ENCODE results near the gene HTR7. TPM values are rescaled to one million over a fixed set of nuclear protein-coding genes. Genes with fewer than 3 reads are reported as not detected.

HTR7 gene
- polyA plus RNA-seq, 1 donor, result 2.2 TPM

DNA sequence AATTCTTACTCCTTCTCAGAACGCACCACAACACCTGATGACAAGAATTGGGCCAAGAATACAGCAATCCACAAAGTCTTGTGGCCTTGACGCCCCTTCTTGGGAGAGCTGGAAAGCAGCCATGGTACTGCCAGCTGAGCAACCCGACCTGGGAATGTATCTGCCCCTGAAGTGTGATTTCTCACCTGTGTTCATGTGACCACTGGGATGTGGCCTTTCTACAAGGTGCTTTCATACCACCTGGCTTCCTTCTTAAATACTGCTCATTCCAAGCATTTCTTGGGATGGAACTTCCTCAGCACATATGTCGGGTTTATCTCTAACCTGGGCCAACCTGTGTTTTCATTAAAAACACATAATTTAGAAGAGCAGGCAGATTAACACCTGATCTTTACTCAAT is 72.1 kb downstream of the HTR7 start:
- Histone ChIP-seq H3K36me3 (ENCODE audit: control insufficient read depth, insufficient read depth, low read length) (no peaks in the 10 kb centered on the region), H3K27ac (ENCODE audit: low read length) (no peak overlapping the region), H3K9me3 (ENCODE audit: control insufficient read depth, low read depth, low read length) (no peaks in the 10 kb centered on the region), H3K4me1 (ENCODE audit: control insufficient read depth, insufficient read depth, low read length) (no peaks in the 10 kb centered on the region), H3K27me3 (ENCODE audit: control insufficient read depth, insufficient read depth, low read length) (peaks cover 6% of the 10 kb centered on the region), H3K4me3 (ENCODE audit: low read length) (no peak overlapping the region)
- WGBS (ENCODE audit: insufficient coverage, low lambda C conversion rate), result 80% methylated on average over 1 of the region's 4 CpGs
- DNase-seq, result no peak

DNA sequence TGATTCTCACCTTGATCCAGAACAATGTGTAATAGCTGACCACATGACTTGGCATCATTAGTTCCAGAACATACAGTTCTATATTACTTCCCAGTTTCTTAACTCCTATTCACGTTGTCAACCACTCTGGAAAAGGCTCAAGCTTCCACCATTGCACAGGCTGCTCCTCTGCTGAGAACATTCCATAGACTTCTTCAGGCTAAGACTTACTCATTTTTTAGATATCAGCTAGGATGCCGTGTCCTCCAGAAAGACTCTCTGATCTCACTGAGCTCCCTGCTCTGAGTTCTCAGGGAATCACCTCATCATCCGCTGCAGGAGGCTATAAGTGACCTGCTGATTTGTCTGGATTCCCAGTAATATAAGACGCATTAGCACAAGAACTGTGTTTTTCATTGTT is 73.1 kb downstream of the HTR7 start:
- Histone ChIP-seq H3K36me3 (ENCODE audit: control insufficient read depth, insufficient read depth, low read length) (no peaks in the 10 kb centered on the region), H3K4me3 (ENCODE audit: low read length) (no peak overlapping the region)

DNA sequence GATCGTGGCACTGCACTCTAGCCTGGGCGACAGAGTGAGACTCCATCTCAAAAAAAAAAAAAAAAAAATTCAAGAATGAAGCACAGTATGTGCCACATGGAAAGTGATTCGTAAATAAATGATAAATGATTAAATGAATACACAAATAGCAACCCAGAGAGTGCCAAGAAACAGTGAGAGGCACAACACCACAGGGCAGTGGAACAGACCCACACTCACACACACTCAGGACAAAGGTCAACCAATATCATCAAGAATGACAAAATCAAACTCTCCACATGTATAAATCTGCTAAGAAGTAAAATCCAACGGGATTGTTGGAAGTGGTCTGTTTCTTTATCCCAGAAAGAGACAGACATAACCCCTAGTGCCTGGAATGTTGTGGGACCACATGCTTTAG is 77.4 kb downstream of the HTR7 start:
- Histone ChIP-seq H3K27me3 (ENCODE audit: control insufficient read depth, insufficient read depth, low read length) (peaks cover 1% of the 10 kb centered on the region), H3K9me3 (ENCODE audit: control insufficient read depth, low read depth, low read length) (no peaks in the 10 kb centered on the region), H3K27ac (ENCODE audit: low read length) (no peak overlapping the region), H3K36me3 (ENCODE audit: control insufficient read depth, insufficient read depth, low read length) (no peaks in the 10 kb centered on the region), H3K4me1 (ENCODE audit: control insufficient read depth, insufficient read depth, low read length) (no peaks in the 10 kb centered on the region), H3K4me3 (ENCODE audit: low read length) (no peak overlapping the region)
- DNase-seq, result no peak
- no CpG with 5 or more reads among the region's 4 CpGs for WGBS (ENCODE audit: insufficient coverage, low lambda C conversion rate)

More for the DNA sequence above, 73.1 kb downstream of the HTR7 start:
- no peak for DNase-seq
- H3K4me1 ChIP-seq (ENCODE audit: control insufficient read depth, insufficient read depth, low read length), result no peaks in the 10 kb centered on the region
- H3K27ac ChIP-seq (ENCODE audit: low read length), result no peak overlapping the region
- no peaks in the 10 kb centered on the region for H3K9me3 ChIP-seq (ENCODE audit: control insufficient read depth, low read depth, low read length)
- peaks cover 6% of the 10 kb centered on the region for H3K27me3 ChIP-seq (ENCODE audit: control insufficient read depth, insufficient read depth, low read length)
- 83% methylated on average over 1 of the region's 4 CpGs for WGBS (ENCODE audit: insufficient coverage, low lambda C conversion rate)

DNA sequence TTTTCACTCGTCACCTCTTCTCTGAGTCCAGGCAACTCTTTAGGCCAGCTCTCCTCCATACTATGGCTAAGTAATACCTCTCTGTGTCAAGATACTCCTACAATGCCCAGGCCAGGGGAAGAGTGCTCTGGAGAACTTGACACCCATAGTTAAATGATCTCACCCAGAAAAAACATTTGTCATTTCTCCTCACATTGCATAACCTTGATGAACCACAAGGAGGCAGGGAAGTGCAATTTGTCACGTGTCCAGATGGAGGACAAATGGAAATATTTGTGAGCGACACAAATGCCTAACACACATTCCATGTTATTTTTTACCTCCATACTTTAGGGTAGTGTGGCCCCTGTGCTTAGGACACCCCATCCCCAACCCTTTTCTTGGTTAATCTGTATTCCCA is 78.3 kb downstream of the HTR7 start:
- WGBS (ENCODE audit: insufficient coverage, low lambda C conversion rate), result no CpG with 5 or more reads among the region's 3 CpGs
- Histone ChIP-seq H3K27me3 (ENCODE audit: control insufficient read depth, insufficient read depth, low read length) (no peaks in the 10 kb centered on the region), H3K4me1 (ENCODE audit: control insufficient read depth, insufficient read depth, low read length) (no peaks in the 10 kb centered on the region), H3K9me3 (ENCODE audit: control insufficient read depth, low read depth, low read length) (no peaks in the 10 kb centered on the region), H3K4me3 (ENCODE audit: low read length) (no peak overlapping the region), H3K36me3 (ENCODE audit: control insufficient read depth, insufficient read depth, low read length) (no peaks in the 10 kb centered on the region), H3K27ac (ENCODE audit: low read length) (no peak overlapping the region)
- no peak for DNase-seq

DNA sequence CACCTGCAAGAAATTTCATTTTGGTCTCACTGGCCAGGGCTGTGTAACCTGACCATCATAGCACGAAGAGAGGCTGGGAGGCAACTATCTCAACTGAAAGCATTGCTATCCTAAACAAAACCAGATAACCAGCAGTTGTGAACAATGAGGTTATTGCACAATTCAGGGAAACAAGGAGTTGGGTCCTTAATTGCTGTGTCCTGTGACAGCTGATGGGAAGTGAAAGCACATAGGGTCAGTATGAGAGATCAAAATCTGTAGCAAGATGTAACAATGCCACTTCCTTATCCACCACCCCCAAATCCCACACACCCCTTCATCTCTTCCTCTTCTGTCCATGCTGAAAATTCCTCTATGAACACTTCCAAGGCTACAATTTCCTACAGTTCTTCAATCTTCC is 80.2 kb downstream of the HTR7 start:
- WGBS (ENCODE audit: insufficient coverage, low lambda C conversion rate), result no CpG with 5 or more reads among the region's 1 CpG

GRCh38 chr10:90775351-90776028 is 82.3 kb downstream of the HTR7 start:
- peaks cover 8% of the 10 kb centered on the region for H3K9me3 ChIP-seq (ENCODE audit: control insufficient read depth, low read depth, low read length)
- no peak overlapping the region for H3K27ac ChIP-seq (ENCODE audit: low read length)
- DNase-seq, result no peak
- no peak overlapping the region for H3K4me3 ChIP-seq (ENCODE audit: low read length)
- no peaks in the 10 kb centered on the region for H3K27me3 ChIP-seq (ENCODE audit: control insufficient read depth, insufficient read depth, low read length)
- WGBS (ENCODE audit: insufficient coverage, low lambda C conversion rate), result no CpG with 5 or more reads among the region's 2 CpGs
- no peaks in the 10 kb centered on the region for H3K36me3 ChIP-seq (ENCODE audit: control insufficient read depth, insufficient read depth, low read length)
- no peaks in the 10 kb centered on the region for H3K4me1 ChIP-seq (ENCODE audit: control insufficient read depth, insufficient read depth, low read length)

More for the DNA sequence above, 80.2 kb downstream of the HTR7 start:
- no peak overlapping the region for H3K27ac ChIP-seq (ENCODE audit: low read length)
- H3K4me3 ChIP-seq (ENCODE audit: low read length), result no peak overlapping the region
- H3K9me3 ChIP-seq (ENCODE audit: control insufficient read depth, low read depth, low read length), result no peaks in the 10 kb centered on the region
- DNase-seq, result no peak
- no peaks in the 10 kb centered on the region for H3K36me3 ChIP-seq (ENCODE audit: control insufficient read depth, insufficient read depth, low read length)
- H3K27me3 ChIP-seq (ENCODE audit: control insufficient read depth, insufficient read depth, low read length), result no peaks in the 10 kb centered on the region
- no peaks in the 10 kb centered on the region for H3K4me1 ChIP-seq (ENCODE audit: control insufficient read depth, insufficient read depth, low read length)

DNA sequence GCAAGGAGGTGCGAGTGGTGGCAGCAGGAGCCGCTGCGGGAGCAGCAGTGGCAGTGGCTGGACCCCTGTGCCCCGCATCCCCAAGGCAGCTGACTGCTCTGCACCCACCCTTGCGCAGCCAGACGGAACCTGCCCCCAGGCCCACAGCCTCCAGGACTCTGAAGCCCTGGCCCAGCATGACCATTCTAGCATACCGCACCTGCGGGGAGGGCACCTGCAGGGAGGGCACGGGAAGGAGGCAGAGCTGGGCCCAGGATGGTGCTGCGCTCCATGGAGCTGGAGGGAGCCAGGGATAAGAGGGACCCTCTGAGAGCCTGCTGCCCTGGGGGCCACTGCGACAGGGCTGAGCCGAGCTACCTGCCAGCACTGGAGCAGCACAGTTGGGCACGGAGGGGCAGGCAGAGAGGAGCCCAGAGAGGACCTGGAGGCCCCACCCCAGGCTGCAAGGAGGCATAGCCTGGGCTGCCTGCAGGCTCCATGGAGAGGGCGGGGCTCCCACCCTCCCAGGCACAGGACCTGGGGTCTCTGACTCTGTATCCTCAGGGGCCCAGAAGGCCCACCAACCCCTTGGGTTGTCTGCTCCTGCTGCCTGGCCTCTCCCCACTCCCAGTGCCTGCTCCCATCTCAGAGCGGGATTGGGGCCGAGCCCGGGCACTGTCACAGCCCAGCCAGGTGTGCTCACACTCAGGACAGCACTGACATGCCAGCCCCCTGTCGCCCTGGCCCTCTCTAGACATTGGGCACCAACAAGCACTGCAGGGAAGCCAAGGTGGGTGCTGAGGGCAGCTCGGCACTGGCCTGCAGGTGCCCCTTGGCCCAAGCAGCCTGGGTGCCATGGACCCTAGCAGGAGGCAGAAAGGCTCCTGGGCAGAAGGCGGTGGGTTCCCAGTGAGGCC is 87.6 kb downstream of the HTR7 start:
- Histone ChIP-seq H3K4me3 (ENCODE audit: low read length) (no peak overlapping the region), H3K4me1 (ENCODE audit: control insufficient read depth, insufficient read depth, low read length) (no peaks in the 10 kb centered on the region), H3K27ac (ENCODE audit: low read length) (no peak overlapping the region), H3K36me3 (ENCODE audit: control insufficient read depth, insufficient read depth, low read length) (no peaks in the 10 kb centered on the region), H3K9me3 (ENCODE audit: control insufficient read depth, low read depth, low read length) (peaks cover 16% of the 10 kb centered on the region), H3K27me3 (ENCODE audit: control insufficient read depth, insufficient read depth, low read length) (no peaks in the 10 kb centered on the region)
- DNase-seq, result no peak
- WGBS (ENCODE audit: insufficient coverage, low lambda C conversion rate), result no CpG with 5 or more reads among the region's 20 CpGs

DNA sequence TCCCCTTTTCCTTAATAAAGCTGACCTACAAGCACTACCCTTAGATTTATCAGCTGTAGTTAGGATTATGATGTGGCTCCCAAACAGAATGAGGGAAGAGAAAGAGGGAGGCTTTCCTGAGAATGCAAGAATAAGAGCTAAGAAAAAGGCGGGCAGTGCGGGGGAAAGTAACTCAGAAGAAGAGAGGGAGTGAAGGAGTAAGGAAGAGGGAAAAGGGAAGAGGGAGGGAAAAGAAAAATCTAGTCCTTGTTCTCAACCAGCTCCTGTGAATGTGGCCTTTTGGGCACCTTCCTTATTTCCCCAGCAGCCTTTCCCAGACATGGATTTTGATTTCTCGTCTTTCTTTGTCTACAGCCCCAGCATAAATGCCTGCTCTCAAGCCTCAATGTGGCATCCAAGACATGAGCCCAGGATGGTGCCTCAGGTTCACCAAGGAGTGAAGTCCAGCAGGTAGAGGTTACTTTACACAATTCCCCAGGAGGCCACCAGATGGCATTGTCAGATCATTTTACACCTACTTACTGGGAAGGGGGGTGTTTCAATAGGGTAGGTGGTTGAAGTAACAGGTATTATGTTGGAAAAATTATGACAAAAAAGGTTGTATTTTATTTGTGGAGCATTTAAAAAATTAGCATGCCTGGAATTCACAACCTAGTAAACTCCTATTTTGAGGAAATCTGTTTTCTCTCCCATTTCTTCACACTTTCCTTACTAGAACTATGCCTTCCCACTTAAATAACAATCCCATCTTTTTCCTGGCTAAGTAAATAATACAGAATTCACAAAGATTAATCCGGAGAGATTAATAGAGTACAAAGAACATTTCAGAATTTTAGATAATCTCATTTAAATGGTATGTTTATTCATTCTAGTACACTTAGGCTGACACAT is 106.5 kb downstream of the HTR7 start:
- Histone ChIP-seq H3K36me3 (ENCODE audit: control insufficient read depth, insufficient read depth, low read length) (no peaks in the 10 kb centered on the region), H3K4me1 (ENCODE audit: control insufficient read depth, insufficient read depth, low read length) (no peaks in the 10 kb centered on the region), H3K9me3 (ENCODE audit: control insufficient read depth, low read depth, low read length) (no peaks in the 10 kb centered on the region), H3K27ac (ENCODE audit: low read length) (no peak overlapping the region), H3K4me3 (ENCODE audit: low read length) (no peak overlapping the region), H3K27me3 (ENCODE audit: control insufficient read depth, insufficient read depth, low read length) (no peaks in the 10 kb centered on the region)
- DNase-seq, result peak; percentile 8 to 37
- WGBS (ENCODE audit: insufficient coverage, low lambda C conversion rate), result 73% methylated on average over 2 of the region's 4 CpGs

- DNase-seq, result no peak
- Histone ChIP-seq H3K27me3 (ENCODE audit: control insufficient read depth, insufficient read depth, low read length) (no peaks in the 10 kb centered on the region), H3K27ac (ENCODE audit: low read length) (no peak overlapping the region), H3K36me3 (ENCODE audit: control insufficient read depth, insufficient read depth, low read length) (no peaks in the 10 kb centered on the region), H3K9me3 (ENCODE audit: control insufficient read depth, low read depth, low read length) (no peaks in the 10 kb centered on the region), H3K4me1 (ENCODE audit: control insufficient read depth, insufficient read depth, low read length) (no peaks in the 10 kb centered on the region), H3K4me3 (ENCODE audit: low read length) (no peak overlapping the region)
- no CpG with 5 or more reads among the region's 3 CpGs for WGBS (ENCODE audit: insufficient coverage, low lambda C conversion rate)
Measured at GRCh38 chr10:90746829-90747228, 111.0 kb downstream of the HTR7 start.

DNA sequence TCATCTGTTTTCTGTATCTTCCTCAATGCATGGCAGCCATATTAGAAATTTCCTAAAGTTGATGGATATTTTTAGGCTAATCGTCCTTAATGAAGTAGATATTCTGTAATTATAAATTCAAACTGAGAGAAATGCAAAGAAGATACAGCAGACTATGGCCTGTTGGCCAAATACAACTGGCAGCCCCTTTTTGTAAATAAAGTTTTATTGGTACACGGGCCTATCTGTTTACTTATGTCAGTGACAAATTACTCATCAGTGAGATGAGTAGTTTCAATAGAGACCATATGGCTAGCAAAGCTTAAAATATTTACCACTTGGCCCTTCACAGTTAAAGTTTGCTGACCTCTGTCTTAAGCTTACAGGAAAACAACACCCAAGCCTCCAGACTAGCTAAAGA is 112.3 kb downstream of the HTR7 start:
- Histone ChIP-seq H3K27me3 (ENCODE audit: control insufficient read depth, insufficient read depth, low read length) (no peaks in the 10 kb centered on the region), H3K4me3 (ENCODE audit: low read length) (no peak overlapping the region), H3K4me1 (ENCODE audit: control insufficient read depth, insufficient read depth, low read length) (no peaks in the 10 kb centered on the region), H3K27ac (ENCODE audit: low read length) (no peak overlapping the region), H3K36me3 (ENCODE audit: control insufficient read depth, insufficient read depth, low read length) (no peaks in the 10 kb centered on the region), H3K9me3 (ENCODE audit: control insufficient read depth, low read depth, low read length) (no peaks in the 10 kb centered on the region)
- DNase-seq, result no peak
- 33% methylated on average over 2 of the region's 2 CpGs for WGBS (ENCODE audit: insufficient coverage, low lambda C conversion rate)
